ENCODE results near the gene TLE3.

TLE3 gene

GRCh38 chr15:70039917-70040316, 57.8 kb downstream of the TLE3 start:
- no peak for TF ChIP-seq CTCF (conservative IDR thresholded peaks at IDR 0.05; ENCODE audit: low read length)
- peak; percentile 11 for DNase-seq (ENCODE audit: low read depth)
- no peak overlapping the region for H3K4me3 ChIP-seq (ENCODE audit: low read length)

- H3K4me3 ChIP-seq (ENCODE audit: low read length): no peak overlapping the region
- TF ChIP-seq CTCF (conservative IDR thresholded peaks at IDR 0.05; ENCODE audit: low read length): no peak
- no peak for DNase-seq (ENCODE audit: low read depth)
Observed at GRCh38 chr15:70038730-70039392, 58.9 kb downstream of the TLE3 start.

GRCh38 chr15:70037292-70037640, 60.5 kb downstream of the TLE3 start:
- no peak for TF ChIP-seq CTCF (conservative IDR thresholded peaks at IDR 0.05; ENCODE audit: low read length)
- no peak overlapping the region for H3K4me3 ChIP-seq (ENCODE audit: low read length)
- no peak for DNase-seq (ENCODE audit: low read depth)

GRCh38 chr15:70036585-70037291, 61.0 kb downstream of the TLE3 start:
- no peak overlapping the region for H3K4me3 ChIP-seq (ENCODE audit: low read length)
- DNase-seq (ENCODE audit: low read depth): no peak

GRCh38 chr15:70035719-70036077, 62.0 kb downstream of the TLE3 start:
- DNase-seq (ENCODE audit: low read depth): no peak
- no peak for TF ChIP-seq CTCF (conservative IDR thresholded peaks at IDR 0.05; ENCODE audit: low read length)
- no peak overlapping the region for H3K4me3 ChIP-seq (ENCODE audit: low read length)

More at GRCh38 chr15:70036585-70037291, 61.0 kb downstream of the TLE3 start:
- no peak for TF ChIP-seq CTCF (conservative IDR thresholded peaks at IDR 0.05; ENCODE audit: low read length)

- no peak for TF ChIP-seq CTCF (conservative IDR thresholded peaks at IDR 0.05; ENCODE audit: low read length)
- H3K4me3 ChIP-seq (ENCODE audit: low read length): no peak overlapping the region
- DNase-seq (ENCODE audit: low read depth): no peak
Observed at GRCh38 chr15:70035051-70035718, 62.5 kb downstream of the TLE3 start.

GRCh38 chr15:70034596-70034995, 63.1 kb downstream of the TLE3 start:
- DNase-seq (ENCODE audit: low read depth): no peak
- TF ChIP-seq CTCF (conservative IDR thresholded peaks at IDR 0.05; ENCODE audit: low read length): no peak
- no peak overlapping the region for H3K4me3 ChIP-seq (ENCODE audit: low read length)

All from AG10803 (cell line).